GM12801 (cell line): ENCODE results near the gene OR2F2.

Source experiments
- TF ChIP-seq, protein P1 (sequence below): IDR thresholded peaks from one replicate; pipeline ENCODE4 v1.5.1; 2011; ENCODE audit warnings: control low read depth; ENCODE audit not compliant: insufficient read length; ENCODE audit errors: extremely low read depth

Gene OR2F2

GRCh38 chr7:143924851-143925250 is 10.2 kb upstream of the OR2F2 start:
- TF ChIP-seq, protein P1, sequence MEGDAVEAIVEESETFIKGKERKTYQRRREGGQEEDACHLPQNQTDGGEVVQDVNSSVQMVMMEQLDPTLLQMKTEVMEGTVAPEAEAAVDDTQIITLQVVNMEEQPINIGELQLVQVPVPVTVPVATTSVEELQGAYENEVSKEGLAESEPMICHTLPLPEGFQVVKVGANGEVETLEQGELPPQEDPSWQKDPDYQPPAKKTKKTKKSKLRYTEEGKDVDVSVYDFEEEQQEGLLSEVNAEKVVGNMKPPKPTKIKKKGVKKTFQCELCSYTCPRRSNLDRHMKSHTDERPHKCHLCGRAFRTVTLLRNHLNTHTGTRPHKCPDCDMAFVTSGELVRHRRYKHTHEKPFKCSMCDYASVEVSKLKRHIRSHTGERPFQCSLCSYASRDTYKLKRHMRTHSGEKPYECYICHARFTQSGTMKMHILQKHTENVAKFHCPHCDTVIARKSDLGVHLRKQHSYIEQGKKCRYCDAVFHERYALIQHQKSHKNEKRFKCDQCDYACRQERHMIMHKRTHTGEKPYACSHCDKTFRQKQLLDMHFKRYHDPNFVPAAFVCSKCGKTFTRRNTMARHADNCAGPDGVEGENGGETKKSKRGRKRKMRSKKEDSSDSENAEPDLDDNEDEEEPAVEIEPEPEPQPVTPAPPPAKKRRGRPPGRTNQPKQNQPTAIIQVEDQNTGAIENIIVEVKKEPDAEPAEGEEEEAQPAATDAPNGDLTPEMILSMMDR = no peak

DNA sequence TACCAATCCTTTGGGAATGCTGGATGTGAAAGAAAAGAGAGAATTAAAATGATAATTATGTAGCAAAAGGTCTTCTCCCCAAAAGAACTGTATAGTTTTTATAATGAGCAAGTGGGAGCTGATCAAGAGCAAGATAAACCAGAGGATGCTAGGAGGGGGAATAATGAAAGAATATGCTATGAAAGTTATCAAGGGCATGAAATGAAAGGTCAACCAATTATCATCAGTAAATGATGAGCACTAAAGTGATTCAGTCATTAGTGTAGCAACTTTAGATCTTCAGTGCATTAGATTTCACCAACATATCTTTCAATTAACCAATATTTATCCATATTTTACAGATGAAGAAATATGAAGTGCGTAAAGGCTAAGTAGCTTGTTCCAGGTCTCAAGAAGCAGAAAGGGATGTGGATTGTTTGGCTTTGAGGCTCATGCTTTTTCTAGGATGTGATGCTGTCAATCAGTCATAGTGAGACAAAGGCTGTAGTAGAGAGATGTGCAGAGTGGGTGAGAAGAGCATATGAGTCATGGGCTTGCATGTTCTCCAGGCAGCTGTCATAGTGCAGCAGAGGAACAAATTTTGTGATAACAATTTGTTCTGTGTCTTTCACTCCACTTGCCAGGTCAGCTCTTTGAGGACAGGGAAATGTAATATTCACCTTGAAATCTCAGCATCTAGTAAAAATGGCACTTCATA is 5.7 kb upstream of the OR2F2 start:
- TF ChIP-seq, protein P1 = no peak

DNA sequence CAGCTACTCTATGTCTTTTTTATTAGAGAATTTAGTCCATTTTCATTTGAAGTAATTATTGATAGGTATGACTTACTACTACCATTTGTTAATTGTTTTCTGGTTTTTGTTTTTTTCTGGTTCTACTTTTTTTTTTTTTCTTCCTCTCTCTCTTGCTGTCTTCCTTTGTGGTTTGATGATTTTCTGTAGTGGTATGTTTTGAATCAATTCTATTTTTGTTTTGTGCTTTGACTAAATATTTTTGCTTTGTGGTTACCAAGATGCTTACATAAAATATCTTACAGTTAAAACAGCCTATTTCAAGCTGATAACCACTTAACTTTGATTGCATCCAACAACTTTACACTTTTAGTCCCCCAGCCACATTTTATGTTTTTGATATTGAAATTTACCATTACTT is 3.3 kb upstream of the OR2F2 start:
- TF ChIP-seq, protein P1 = no peak

DNA sequence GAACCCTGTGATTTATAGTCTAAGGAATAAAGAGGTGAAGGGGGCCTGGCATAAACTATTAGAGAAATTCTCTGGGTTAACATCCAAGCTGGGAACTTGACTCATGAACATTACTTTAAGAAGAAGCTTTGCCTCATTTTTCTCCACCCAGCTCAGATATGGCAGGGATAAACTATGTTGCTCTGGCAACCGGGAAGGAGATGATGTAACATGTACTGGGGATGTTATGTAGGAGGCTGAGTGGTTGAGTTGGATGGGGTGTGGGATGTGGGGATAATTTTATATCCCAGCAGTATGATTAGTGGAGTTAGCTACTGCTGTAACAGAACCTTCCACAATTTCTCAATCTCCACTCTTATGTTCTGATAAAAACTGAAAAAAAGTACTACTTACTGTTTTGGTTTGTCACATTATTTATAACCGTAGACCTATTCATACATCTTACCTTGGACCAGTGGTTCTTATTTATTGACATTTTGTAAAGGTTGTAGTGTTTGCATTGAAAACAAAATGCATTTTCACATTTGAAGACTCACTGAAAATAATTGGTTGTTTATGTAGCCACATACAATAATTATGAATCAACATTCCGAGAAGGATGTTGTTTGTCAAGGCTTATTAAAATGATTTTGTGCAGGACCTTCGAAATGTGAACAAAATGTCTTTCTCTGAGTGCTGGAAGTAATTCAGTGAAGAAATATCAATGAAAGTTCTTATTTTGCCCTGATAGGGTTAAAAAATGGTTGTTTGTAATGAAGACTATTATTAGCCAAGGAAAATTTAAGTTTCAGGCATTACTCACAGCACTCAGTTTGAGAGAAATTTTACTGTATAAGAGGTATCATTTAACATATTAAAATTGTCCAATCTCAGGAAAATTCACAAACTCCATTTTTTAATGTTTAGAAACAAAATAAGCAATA is 1.3 kb downstream of the OR2F2 start:
- TF ChIP-seq, protein P1 = no peak

- TF ChIP-seq, protein P1 = no peak
Measured at GRCh38 chr7:143938379-143939243, 3.6 kb downstream of the OR2F2 start.

DNA sequence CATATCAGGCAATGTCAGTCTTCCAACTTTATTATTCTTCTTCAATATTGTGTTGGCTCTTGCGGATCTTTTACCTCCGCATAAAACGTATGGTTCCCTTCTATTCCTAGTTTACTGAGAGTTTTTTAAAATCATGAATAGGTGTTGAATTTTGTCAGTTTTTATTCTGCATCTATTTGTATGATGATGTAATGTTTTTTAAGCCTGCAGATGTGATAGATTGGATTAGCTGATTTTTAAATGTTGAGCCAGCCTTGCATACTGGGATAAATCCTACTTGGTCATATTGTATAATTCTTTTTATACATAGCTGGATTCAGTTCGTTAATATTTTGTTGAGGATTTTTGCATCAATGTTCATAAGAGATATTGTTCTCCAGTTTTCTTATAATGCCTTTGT is 10.4 kb downstream of the OR2F2 start:
- TF ChIP-seq, protein P1 = no peak

DNA sequence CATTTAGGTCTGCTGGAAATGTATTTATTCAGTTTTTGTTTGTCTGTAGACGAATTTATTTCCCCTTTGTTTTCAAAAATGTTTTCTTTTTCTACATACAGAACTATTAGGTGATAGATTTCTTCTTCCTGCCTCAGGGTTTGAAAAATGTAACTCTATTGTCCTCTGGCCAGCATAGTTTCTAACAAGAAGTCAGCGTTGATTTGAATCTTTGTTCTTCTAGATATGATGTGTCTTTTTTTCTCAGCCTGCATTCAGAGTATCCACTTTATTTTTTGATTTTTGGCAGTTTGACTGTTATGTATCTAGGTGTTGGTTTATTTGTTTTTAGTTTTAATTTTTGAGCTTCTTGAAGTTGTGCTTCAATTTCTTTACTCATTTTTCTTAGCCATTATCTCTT is 12.1 kb downstream of the OR2F2 start:
- TF ChIP-seq, protein P1 = no peak
